Osteoblast (primary cell): Measurements from ENCODE around the gene CD46. TPM values are rescaled to one million over a fixed set of nuclear protein-coding genes. Genes with fewer than 3 reads are reported as not detected.
A peak's percentile ranks its signal among the peaks of the same experiment; 100 is the strongest.

Experiments used
- DNase-seq: peaks from one replicate; pipeline ENCODE4 v3.0.0; 2011; ENCODE audit warnings: low spot score, mixed read lengths; ENCODE audit not compliant: insufficient read length; ENCODE audit errors: missing footprints
- H2AFZ ChIP-seq: 2 replicates; pipeline ENCODE4 v1.6.0; 2011; ENCODE audit warnings: mild to moderate bottlenecking, low read length
- H3K27ac ChIP-seq: 2 replicates; pipeline ENCODE4 v1.5.1; 2011; ENCODE audit warnings: mild to moderate bottlenecking, low read depth, low read length, moderate library complexity
- H3K27me3 ChIP-seq: 2 replicates; pipeline ENCODE4 v1.6.0; 2012; ENCODE audit warnings: mild to moderate bottlenecking, control low read depth, inconsistent platforms, low read length, moderate library complexity; ENCODE audit not compliant: insufficient read depth
- H3K36me3 ChIP-seq: 2 replicates; pipeline ENCODE4 v1.5.1; 2011; ENCODE audit warnings: mild to moderate bottlenecking, low read length, control low read depth, moderate library complexity; ENCODE audit not compliant: insufficient read depth
- H3K4me1 ChIP-seq: 2 replicates; pipeline ENCODE4 v1.5.1; 2011; ENCODE audit warnings: mild to moderate bottlenecking, low read length, control low read depth, moderate library complexity; ENCODE audit not compliant: insufficient read depth
- H3K4me2 ChIP-seq: 2 replicates; pipeline ENCODE4 v1.6.0; 2011; ENCODE audit warnings: mild to moderate bottlenecking, low read length; ENCODE audit not compliant: insufficient read depth
- H3K4me3 ChIP-seq: fragments of 200-600 bp; sonication (generic); 3 replicates; pipeline ENCODE4 v1.5.1; 2012; ENCODE audit warnings: mild to moderate bottlenecking, low read length, inconsistent platforms; ENCODE audit not compliant: insufficient read depth
- H3K79me2 ChIP-seq: 2 replicates; pipeline ENCODE4 v1.6.0; 2012; ENCODE audit warnings: mild to moderate bottlenecking, low read length, control low read depth, inconsistent platforms; ENCODE audit not compliant: insufficient read depth
- H3K9me3 ChIP-seq: 2 replicates; pipeline ENCODE4 v1.5.1; 2011; ENCODE audit warnings: low read depth, low read length, control low read depth
- H4K20me1 ChIP-seq: 2 replicates; pipeline ENCODE4 v1.6.0; 2012; ENCODE audit warnings: mild to moderate bottlenecking, low read length, control low read depth; ENCODE audit not compliant: insufficient read depth
- CTCF ChIP-seq: IDR thresholded peaks from 2 replicates; pipeline ENCODE4 v1.5.1; 2011; ENCODE audit warnings: mild to moderate bottlenecking, low read depth, low read length, moderate library complexity; ENCODE audit errors: extremely low read depth
- total RNA-seq: library from RNA; depleted of rRNA; stranded (reverse); fragments of >200 nt; gene quantifications from 2 replicates; pipeline ENCODE4 v1.2.3, GENCODE V29; 2012

Gene CD46
- total RNA-seq, 1 donor = 92.6 TPM

GRCh38 chr1:207826557-207827487 is 75.0 kb downstream of the CD46 start:
- Histone ChIP-seq H3K4me3 (no peak overlapping the region), H2AFZ (no peak overlapping the region), H3K4me1 (peaks cover 36% of the 10 kb centered on the region), H4K20me1 (peaks cover 6% of the 10 kb centered on the region), H3K9me3 (no peaks in the 10 kb centered on the region), H3K36me3 (no peaks in the 10 kb centered on the region), H3K4me2 (peak overlapping the region; percentile 64), H3K79me2 (peaks cover 57% of the 10 kb centered on the region), H3K27me3 (no peaks in the 10 kb centered on the region), H3K27ac (peak overlapping the region; percentile 83)
- DNase-seq = no peak
- TF ChIP-seq CTCF = no peak

GRCh38 chr1:207827488-207827830 is 75.6 kb downstream of the CD46 start:
- no peak for TF ChIP-seq CTCF
- Histone ChIP-seq H3K79me2 (peaks cover 57% of the 10 kb centered on the region), H4K20me1 (peaks cover 2% of the 10 kb centered on the region), H2AFZ (no peak overlapping the region), H3K36me3 (no peaks in the 10 kb centered on the region), H3K4me2 (no peak overlapping the region), H3K27me3 (no peaks in the 10 kb centered on the region), H3K27ac (no peak overlapping the region), H3K4me1 (peaks cover 36% of the 10 kb centered on the region), H3K4me3 (no peak overlapping the region), H3K9me3 (no peaks in the 10 kb centered on the region)
- no peak for DNase-seq

- no peaks in the 10 kb centered on the region for H4K20me1 ChIP-seq
- H3K36me3 ChIP-seq = no peaks in the 10 kb centered on the region
- no peak overlapping the region for H3K4me3 ChIP-seq
- TF ChIP-seq CTCF = no peak
- no peak overlapping the region for H2AFZ ChIP-seq
- peak overlapping the region; percentile 17 for H3K27ac ChIP-seq
- H3K27me3 ChIP-seq = no peaks in the 10 kb centered on the region
- no peaks in the 10 kb centered on the region for H3K9me3 ChIP-seq
- peaks cover 32% of the 10 kb centered on the region for H3K4me1 ChIP-seq
- H3K4me2 ChIP-seq = no peak overlapping the region
- H3K79me2 ChIP-seq = peaks cover 52% of the 10 kb centered on the region
- no peak for DNase-seq
Observed at GRCh38 chr1:207828046-207828445, 76.2 kb downstream of the CD46 start.

GRCh38 chr1:207828485-207829158 is 76.8 kb downstream of the CD46 start:
- Histone ChIP-seq H3K9me3 (no peaks in the 10 kb centered on the region), H3K27me3 (no peaks in the 10 kb centered on the region), H3K79me2 (peaks cover 51% of the 10 kb centered on the region), H3K4me1 (peaks cover 28% of the 10 kb centered on the region), H4K20me1 (no peaks in the 10 kb centered on the region), H3K36me3 (no peaks in the 10 kb centered on the region), H3K27ac (peak overlapping the region; percentile 17), H3K4me3 (no peak overlapping the region), H3K4me2 (no peak overlapping the region), H2AFZ (no peak overlapping the region)
- DNase-seq = no peak
- TF ChIP-seq CTCF = peak; percentile 96
